Middle frontal gyrus (tissue), 1 donor: ENCODE data around the gene CHAD.

Source experiments
- DNase-seq: peaks from one replicate; pipeline ENCODE4 v3.0.0-alpha.2; 2015; ENCODE audit warnings: low spot score; ENCODE audit errors: extremely low spot score

CHAD gene

GRCh38 chr17:50475362-50475761, 6.7 kb upstream of the CHAD start:
- no peak for DNase-seq

- no peak for DNase-seq
Observed at GRCh38 chr17:50474523-50474922, 5.8 kb upstream of the CHAD start.

GRCh38 chr17:50473901-50474300, 5.2 kb upstream of the CHAD start:
- DNase-seq: no peak

GRCh38 chr17:50472761-50473161, 4.1 kb upstream of the CHAD start:
- DNase-seq: peak; percentile 33

- DNase-seq: no peak
Observed at GRCh38 chr17:50472286-50472685, 3.6 kb upstream of the CHAD start.

- DNase-seq: no peak
Observed at GRCh38 chr17:50471009-50471905, 2.6 kb upstream of the CHAD start.

GRCh38 chr17:50470426-50470825, 1.7 kb upstream of the CHAD start:
- no peak for DNase-seq

- DNase-seq: no peak
Observed at GRCh38 chr17:50469671-50470305, 1.1 kb upstream of the CHAD start.

GRCh38 chr17:50469208-50469605, 527 bp upstream of the CHAD start:
- no peak for DNase-seq

GRCh38 chr17:50467855-50468303, 801 bp downstream of the CHAD start:
- DNase-seq: no peak

- no peak for DNase-seq
Observed at GRCh38 chr17:50467114-50467854, 1.4 kb downstream of the CHAD start.

- no peak for DNase-seq
Observed at GRCh38 chr17:50466371-50467113, 2.1 kb downstream of the CHAD start.

GRCh38 chr17:50465635-50466034, 3.0 kb downstream of the CHAD start:
- DNase-seq: no peak

- no peak for DNase-seq
Observed at GRCh38 chr17:50465171-50465570, 3.5 kb downstream of the CHAD start.

GRCh38 chr17:50464736-50465135, 3.9 kb downstream of the CHAD start:
- DNase-seq: no peak

GRCh38 chr17:50464121-50464520, 4.6 kb downstream of the CHAD start:
- no peak for DNase-seq

GRCh38 chr17:50462446-50462845, 6.2 kb downstream of the CHAD start:
- DNase-seq: no peak

- no peak for DNase-seq
Observed at GRCh38 chr17:50461550-50462132, 7.0 kb downstream of the CHAD start.

- DNase-seq: no peak
Observed at GRCh38 chr17:50460831-50461526, 7.7 kb downstream of the CHAD start.

- DNase-seq: no peak
Observed at GRCh38 chr17:50459756-50460155, 8.9 kb downstream of the CHAD start.
